SIG-M5 treated with dmso at 0.1 percent for 504 hours (cell line): ENCODE data around the gene RGS6.
"Not testable (repeated sequence)": the region's sequence is repeated elsewhere in the genome, so short reads cannot be mapped to it uniquely, and the experiment has no call there.

Source experiments
- DNase-seq: peaks from one replicate; lab custom pipeline; 2025; ENCODE audit not compliant: unreplicated experiment; lab: John Stamatoyannopoulos, UW

RGS6 gene

DNA sequence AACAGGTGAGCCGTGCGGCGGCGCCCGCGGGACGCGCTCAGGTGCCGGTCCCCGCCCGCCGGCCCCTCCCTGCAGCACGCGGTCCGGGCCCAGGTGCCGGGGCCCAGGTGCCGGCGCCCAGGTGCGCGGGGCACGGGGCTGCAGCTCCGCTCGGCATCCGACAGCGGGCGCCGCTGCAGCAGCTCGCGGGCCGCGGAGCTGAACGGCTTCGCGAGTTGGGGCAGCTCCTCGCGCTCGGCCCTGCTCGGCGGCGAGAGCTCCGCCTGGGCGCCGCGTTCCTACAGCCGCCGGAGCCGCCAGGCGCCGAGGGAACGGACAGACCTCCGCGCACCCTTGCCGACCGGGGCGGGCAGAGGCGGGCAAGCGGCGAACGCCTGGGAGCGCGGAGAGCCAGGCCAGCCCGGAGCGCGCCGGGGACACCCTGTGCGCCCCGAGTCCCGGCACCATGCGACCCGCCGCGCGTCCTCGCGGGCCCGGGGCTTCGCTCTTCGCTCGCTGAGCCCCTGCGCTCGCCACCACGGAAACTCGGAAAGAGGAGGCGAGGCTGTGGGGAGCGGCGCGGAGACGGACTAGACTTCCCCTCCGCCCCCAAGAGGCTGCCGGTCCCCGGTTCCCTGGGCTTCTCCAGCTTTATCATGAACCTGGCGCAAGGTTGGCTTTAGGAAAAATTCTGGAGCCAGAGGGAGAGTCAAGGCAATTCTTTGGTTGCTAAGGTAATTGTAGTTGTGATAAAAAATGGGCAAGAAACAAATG, at the start of gene RGS6:
TSS of gene RGS6 (plus strand) at position 201 of the 753 bp plus-strand sequence.
- peak; percentile 36 for DNase-seq

DNA sequence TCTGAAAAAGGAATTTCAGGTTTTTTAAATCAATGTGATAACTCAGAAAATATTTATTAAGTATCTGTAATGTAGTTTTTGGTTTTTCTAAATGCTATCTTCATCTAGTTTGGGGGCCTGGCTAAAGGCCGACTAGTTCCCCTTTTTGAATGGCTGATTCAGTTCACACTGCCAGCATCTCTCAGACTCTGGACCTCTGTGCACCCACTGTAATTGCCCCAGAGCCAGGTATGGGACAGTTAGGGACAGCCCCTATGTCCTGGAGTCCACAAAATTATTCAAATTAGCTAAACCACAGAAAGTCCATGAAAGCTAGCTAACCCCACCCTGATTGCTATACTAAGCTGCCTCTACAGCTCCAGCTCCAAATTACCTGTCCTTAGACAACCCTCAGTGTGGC, 49.1 kb upstream of the RGS6 start:
- no peak for DNase-seq

DNA sequence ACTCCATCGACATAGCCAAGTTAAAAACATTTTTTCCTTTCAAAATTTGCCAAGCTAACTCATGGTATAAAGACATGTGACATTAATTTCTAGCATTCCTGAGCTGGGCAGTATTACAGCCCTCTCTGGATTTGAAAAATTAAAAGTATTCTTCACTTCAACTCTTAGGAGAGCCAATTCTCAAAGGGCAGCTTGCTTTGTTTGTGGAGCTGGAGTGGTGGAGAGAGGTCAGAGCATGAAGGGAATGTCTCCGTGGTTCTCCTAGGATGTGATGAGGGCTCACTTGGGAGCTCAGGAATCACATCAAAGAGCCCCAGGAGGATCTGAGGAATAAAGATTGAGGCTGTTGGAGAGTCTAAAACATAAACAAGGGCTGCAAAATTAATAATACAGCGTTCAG, 46.9 kb upstream of the RGS6 start:
- no peak for DNase-seq

DNA sequence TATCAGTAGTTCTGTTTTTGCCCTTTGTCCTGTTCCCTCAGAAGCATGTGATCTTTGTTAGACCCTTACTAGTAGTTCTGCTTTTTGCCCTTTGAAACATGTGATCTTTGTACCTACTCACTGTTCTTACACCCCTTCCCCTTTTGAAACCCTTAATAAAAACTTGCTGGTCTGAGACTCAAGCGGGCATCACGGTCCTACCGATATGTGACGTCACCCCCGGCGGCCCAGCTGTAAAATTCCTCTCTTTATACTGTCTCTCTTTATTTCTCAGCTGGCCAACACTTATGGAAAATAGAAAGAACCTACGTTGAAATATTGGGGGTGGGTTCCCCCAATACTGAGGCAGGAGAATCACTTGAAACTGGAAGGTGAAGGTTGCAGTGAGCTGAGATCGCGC, 44.4 kb upstream of the RGS6 start:
- DNase-seq = peak; percentile 4

DNA sequence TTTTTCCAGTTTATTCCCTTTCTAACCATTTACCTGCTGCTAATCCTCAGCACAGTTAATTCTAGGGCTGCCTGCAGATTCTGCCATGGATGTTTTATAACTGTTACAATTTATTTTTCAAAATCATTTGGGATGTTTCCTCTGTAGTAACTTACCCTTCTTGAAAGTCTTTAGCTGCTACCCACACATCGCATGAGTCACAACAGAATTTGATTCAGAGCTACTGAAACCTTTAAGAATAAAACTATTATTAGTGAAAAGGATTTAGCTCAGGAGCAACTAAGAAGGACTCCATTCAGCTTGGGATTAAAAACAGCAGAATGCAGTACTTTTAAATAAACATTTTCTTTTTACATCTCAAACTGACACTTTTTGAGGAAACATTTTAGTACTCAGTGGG, 41.7 kb upstream of the RGS6 start:
- DNase-seq = no peak

DNA sequence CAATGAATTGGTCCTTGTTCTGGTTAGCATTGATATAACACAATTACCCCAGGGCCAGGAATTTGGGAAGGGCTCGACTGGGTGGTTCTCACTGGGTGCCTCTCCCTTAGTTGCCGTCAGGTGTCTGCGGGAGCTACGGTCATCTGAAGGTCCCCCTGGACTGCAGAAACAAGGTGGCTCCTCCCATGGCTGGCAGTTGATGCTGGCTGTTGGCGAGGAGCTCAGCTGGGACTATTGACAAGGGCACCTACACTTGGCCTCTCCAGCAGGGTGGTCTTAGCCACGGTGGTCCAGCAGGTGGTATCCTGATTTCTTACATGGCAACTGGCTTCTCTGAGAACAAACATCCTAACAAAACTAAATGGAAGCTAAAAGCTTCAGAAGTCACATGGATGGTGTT, 41.0 kb upstream of the RGS6 start:
- no peak for DNase-seq

DNA sequence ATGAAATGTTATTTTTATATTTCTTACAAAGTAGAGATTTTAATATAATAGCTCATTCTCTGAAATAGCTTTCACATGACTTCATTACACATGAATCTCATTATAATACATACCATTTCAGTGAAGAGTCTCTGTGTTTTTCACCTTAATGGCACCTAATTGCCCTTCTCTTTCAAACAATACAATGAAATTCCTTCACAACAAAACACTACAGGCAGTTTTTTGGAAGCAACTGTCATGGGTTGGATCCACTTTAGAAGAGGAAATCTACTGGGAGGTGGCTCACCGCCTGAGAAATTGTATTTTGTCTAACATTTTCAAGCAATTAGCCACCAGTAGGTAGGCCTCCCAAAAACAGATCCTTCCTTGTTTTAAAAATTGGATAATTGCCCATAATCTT, 40.3 kb upstream of the RGS6 start:
- no peak for DNase-seq

DNA sequence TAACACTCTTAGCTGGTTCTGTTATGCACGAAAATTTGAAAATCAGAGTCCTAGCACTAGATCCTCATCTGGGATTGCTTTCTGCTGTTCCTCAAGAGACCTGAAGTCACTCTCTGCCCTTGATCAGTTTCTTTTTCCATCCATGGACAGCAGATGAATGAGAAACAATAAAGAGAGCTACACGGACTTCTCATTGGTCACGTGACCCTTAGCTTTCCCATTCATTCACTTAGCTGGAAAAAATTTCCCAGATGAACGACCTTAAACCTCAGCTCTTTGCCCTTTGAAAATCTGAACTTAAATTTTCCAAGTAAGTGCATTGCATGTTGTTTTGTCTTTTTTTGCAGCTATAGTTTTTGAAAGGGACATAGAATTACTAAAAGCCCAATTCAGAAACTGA, 27.2 kb upstream of the RGS6 start:
- no peak for DNase-seq

DNA sequence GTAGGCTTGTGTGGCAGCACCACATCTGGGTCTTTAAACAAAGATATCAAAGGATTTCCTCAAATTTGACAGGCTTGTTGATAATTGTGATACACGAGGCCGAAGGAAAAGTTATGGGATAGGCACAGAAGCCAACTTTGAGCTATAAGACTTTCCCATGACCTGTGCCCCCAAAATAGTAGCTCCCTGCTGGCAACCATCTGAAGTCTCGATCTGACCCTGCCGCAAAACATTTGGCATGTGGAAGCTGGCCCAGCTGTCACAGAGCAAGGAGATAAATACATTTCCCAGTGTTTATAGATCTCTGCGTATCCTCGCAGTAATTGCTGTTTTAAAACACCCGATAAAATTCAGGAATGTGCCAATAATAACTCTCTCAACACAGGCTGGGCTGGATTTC, 26.4 kb upstream of the RGS6 start:
- no peak for DNase-seq

DNA sequence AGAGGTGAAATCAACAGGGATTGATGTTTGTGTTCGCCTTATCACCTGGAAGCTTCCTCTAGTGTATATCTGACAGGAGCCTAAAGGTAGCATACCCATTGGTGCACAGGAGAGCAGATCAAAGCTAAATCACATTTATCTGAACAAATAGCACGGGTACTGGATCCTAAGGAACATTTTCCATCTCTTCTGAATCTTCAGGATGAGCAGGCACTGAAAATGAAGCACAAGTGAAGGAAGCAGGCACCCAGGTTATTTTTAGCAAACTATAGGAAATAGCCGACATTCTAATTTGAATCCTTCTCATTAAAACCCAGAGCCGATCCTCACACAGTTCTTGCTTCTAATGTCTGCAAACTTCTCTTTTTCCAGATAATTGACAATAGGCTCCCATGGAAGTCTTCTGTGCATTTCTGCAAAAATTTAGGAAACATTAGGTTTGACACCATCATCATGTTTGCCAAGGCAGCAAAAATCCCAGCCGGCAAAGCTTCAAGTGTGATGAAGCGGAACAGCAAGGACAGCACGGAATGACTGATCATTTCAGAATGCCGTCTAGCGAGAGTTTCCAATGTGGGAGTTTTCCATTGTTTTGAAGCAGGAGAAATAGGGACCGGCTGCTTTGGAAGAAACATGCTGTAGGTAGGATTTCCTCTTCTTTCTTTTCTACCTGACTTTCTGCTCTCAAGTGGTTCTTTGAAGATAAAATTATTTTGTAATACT, 24.3 kb upstream of the RGS6 start:
- DNase-seq = no peak

DNA sequence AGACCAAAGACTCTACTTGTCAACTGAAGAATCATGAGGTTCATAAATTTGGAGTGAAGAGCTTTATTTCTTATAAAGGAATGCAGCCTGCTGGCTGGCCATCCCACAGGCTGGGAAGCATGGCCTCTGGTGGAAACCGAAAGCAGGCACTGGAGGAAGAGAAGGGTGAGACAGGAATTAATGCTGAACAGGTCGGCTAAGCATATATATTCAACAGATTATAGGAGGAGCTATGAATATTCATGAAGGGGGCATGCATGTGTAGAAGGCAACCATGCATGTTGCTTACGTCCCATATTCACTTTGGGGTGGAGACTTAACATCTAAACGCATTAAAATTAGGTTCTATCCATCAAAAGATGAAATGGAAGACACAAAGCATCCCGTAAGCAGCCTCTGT, 20.6 kb upstream of the RGS6 start:
- no peak for DNase-seq

DNA sequence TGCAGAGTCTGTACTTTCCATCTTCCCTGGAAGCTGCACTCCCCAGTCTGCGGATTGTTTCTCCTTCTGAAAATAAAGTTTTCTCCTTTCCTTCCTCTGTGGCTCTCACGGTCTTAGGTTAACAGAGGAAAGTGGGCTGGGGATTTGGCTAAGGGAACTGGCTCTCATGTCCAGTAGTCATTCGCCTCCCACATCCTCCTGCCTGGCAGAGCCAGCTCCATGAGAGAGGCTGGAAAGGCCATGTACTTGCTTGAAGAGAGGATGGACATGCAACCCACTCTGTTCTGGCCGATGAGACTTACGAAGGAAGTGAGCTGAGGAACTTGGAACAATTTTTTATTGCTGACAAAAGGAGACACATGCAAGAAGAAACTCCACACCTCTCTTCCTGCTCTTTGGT, 18.9 kb upstream of the RGS6 start:
- no peak for DNase-seq

DNA sequence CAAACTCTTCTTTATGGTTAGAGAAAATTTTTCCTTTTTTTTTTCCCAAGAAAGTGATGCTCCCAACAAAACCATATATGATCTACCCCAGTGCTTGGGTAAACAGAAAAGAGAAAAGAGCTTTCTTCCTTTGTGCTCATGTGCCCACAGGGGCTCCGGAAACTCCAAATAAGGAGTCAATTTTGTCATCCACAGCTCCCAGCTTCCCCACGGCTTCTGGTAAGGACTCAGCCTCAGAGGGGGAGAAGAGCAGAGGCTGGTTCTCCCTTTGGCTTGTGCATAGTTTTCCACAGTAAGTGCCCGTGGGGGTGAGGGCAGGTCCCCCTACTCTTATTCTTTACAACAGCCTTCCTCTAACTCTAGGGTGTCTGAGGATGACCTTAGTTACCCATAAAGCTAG, 13.3 kb upstream of the RGS6 start:
- no peak for DNase-seq

DNA sequence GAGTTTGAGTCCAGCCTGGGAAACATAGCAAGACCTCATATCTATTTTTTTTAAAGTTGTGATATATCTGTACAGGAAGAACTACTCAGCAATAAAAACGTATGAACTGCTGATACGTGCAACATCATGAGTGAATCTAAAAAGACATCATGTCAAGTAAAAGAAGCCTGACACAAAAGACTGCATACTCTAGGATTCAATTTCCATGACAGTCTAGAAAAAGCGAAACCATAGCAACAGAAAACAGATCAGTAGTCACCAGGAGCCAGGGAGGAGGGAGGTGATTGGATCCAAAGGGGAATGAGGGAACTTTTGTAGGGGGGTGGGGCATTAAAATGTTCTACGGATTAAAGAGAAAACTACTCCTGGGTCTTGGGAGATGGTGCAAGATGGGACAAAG, 8.7 kb upstream of the RGS6 start:
- DNase-seq = no peak

DNA sequence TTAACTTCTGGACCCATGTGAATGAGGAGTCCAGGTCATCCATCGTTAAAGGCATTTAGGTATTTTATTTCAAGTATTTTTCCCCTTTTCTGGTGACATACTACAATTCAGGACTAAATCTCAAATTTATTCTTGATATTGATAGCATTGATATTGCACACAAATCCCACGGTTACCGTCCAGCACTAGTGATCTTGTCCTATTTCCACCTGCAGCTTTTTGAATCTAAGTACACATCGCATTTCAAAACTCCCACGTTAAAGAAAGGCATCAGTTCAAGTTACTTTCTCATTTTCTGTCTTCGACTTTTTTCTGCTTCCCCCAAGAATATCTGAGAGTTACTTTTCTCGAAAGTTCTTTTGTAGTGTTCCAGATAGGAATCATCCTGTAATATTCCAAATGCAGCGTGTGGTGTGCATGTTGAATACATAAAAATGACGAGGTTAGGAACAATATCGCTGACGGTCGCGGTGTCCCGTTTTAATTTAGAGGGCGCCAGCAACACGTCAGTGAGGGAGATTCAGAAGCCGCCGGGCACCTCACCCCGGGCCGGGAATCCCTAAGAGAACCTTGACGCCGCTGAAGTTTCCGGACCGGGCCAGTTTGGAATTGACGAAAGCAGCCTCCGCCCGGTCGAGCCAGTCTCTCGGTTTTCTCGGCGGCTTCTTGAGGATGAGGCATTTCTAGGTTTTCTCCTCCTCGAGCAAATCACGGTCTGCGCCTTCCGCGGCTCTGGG, 569 bp upstream of the RGS6 start:
- DNase-seq = no peak

DNA sequence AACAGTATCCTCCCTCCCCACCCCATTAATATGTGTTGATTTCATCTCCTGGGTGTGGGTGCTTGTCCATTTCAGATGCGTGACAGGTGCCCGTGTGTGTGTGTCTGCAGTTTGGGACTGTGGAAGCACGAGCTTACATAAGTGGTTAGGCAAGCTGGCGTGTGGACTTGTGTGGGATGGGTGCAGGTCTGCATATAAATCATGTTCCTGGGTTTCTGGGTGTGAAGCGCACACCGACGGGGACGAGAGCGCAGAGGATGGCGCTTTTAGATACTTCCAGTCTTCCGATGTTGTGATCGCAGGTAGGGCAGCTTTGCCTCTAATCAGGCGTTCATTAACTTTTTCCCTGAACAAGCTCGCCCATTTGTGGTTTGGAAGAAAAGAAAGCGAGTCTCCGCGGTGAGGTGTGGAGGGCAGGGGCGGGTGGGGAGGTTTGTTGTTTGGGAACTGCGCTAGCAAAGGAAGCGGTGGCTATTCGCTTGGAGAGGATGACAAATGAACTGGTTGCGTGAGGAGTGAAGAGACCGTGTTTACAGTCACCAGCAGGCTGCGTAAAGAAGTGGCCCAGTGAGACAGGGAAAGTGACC, 865 bp downstream of the RGS6 start:
- DNase-seq = no peak

DNA sequence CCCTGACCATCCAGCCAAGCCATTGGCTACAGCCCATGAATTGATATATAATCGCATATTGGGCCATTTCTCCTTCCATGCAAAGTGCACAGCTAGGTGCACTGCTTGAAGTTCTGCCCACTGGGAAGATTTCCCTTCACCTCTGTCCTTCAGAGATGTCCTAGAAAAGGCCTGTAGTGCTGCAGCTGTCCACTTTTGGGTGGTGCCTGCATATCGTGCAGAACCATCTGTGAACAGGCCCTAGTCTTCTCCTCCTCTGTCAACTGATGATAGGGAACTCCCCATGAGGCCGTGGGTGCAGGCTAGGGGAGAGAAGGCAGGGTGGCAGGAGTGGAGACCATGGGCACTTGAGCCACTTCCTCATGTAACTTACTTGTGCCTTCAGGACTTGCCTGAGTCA, 6.0 kb downstream of the RGS6 start:
- DNase-seq = not testable (repeated sequence)

DNA sequence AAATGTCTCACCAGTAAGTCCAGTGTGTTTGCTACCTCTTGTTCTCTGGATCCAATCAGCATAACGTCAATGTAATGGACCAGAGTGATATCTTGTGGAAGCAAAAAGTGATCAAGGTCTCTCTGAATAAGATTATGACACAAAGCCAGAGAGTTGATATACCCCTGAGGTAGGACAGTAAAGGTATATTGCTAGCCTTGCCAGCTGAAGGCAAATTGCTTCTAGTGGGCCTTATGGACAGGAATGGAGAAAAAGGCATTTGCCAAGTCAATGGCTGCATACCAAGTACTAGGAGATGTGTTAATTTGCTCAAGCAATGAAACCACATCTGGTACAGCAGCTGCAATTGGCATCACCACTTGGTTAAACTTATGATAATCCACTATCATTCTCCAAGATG, 7.1 kb downstream of the RGS6 start:
- not testable (repeated sequence) for DNase-seq

DNA sequence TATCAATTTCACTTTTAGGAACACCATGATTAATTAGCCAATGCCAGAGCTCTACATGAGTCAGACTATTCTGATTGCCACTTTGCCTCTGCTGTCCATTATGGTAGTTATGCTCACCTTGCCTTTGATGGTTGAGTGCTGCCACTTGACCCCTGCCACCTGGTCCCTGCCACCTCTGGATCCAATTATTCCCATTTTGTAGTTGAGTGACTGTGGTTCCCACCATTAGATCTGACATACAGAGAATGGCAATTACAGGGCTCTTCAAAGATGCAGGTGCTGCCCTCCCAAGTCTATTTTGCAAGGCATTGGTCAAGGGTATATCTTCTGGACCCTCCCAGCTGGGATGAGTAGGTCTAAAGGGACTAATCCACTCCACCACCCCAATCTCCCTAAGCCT, 8.3 kb downstream of the RGS6 start:
- DNase-seq = not testable (repeated sequence)

DNA sequence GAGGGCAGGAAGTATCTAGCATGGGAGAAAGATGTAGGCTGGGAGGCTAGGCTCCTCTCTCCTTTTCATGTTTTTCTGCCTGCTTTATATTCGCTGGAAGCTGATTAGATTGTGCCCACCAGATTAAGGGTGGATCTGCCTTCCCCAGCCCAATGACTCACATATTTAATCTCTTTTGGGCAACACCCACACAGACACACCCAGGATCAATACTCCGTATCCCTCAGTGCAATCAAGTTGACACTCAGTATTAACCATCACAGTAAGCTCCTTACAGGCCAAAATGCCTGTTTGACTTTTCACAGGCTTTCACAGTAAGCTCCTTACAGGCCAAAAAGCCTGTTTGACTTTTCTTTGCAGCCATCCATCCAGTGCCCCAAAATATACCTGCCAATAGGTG, 9.4 kb downstream of the RGS6 start:
- DNase-seq = not testable (repeated sequence)

DNA sequence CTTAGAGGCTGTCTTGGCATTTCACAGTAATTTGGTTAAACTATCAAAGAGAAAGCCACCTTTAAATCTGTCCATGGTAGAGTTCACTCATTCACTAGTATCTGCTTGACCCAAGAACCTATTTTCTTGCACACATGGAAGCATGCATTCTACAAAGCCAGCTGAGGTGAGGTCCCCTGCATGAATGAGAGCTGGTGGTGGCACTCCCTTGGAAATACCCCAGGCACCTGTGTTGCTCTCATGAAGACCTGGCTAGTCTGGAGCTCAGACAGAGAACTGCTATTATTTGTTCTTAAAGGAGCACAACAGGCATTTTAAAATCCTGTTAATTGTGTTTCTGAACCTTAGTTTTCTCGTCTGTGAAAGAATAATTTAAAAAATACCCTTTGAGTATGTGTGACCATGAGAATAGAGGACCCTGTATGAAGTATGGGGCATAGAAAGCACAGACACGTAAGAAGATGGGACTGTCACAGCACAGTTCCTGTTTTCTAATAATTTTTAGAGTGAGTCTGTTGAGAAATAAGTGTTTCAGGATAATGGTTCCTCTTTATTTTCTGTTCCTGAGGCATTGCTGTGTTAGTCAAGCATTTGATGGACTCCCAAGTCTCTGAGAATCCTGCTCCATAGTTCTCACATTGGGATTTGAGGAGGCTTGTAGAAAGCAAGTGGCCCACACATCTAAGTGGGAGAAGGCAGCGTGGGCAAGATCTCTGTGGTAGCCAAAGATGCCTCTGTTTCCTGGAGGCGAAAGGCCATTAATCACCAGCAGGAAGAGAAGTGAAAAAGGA, 10.9 kb downstream of the RGS6 start:
- peak; percentile 68 for DNase-seq
